ENCODE results near the gene MAFF. TPM values are rescaled to one million over a fixed set of nuclear protein-coding genes. Genes with fewer than 3 reads are reported as not detected.
A peak's percentile ranks its signal among the peaks of the same experiment; 100 is the strongest.
"Not testable (repeated sequence)": the region's sequence is repeated elsewhere in the genome, so short reads cannot be mapped to it uniquely, and the experiment has no call there.

Gene MAFF
- total RNA-seq, 1 donor from 2014 or later: 9.9 TPM

DNA sequence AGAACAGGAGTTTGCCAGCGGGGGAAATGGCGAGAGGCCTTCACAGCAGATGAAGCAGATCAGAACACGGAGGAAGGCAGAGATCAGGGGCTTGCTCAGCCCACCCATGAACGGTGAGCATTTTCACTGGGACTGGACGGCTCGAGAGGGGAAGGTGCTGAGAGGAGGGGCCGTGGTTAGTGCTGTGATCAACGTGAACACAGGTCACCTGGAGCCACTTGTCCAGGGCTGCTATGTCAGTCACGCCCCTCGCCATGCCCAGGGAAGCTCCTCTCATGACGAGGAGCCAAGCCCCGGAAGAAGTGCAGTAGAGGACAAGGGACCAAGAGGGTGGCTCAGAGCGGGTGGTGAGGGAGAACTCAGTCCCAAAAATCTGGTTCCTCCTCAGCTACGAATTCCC is 27.2 kb upstream of the MAFF start:
- Mint-ChIP-seq H3K4me3 (ENCODE audit: unreplicated experiment) (no peak overlapping the region), H3K36me3 (ENCODE audit: low read depth) (no peaks in the 10 kb centered on the region), H3K4me1 (ENCODE audit: low read depth) (peaks cover 41% of the 10 kb centered on the region), H3K9me3 (ENCODE audit: low read depth) (no peaks in the 10 kb centered on the region), H3K27me3 (ENCODE audit: low read depth) (no peaks in the 10 kb centered on the region), H3K27ac (ENCODE audit: unreplicated experiment) (no peak overlapping the region)
- DNase-seq (ENCODE audit: low spot score): no peak
- TF ChIP-seq, protein P1, sequence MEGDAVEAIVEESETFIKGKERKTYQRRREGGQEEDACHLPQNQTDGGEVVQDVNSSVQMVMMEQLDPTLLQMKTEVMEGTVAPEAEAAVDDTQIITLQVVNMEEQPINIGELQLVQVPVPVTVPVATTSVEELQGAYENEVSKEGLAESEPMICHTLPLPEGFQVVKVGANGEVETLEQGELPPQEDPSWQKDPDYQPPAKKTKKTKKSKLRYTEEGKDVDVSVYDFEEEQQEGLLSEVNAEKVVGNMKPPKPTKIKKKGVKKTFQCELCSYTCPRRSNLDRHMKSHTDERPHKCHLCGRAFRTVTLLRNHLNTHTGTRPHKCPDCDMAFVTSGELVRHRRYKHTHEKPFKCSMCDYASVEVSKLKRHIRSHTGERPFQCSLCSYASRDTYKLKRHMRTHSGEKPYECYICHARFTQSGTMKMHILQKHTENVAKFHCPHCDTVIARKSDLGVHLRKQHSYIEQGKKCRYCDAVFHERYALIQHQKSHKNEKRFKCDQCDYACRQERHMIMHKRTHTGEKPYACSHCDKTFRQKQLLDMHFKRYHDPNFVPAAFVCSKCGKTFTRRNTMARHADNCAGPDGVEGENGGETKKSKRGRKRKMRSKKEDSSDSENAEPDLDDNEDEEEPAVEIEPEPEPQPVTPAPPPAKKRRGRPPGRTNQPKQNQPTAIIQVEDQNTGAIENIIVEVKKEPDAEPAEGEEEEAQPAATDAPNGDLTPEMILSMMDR (IDR thresholded peaks at IDR 0.05): no peak

DNA sequence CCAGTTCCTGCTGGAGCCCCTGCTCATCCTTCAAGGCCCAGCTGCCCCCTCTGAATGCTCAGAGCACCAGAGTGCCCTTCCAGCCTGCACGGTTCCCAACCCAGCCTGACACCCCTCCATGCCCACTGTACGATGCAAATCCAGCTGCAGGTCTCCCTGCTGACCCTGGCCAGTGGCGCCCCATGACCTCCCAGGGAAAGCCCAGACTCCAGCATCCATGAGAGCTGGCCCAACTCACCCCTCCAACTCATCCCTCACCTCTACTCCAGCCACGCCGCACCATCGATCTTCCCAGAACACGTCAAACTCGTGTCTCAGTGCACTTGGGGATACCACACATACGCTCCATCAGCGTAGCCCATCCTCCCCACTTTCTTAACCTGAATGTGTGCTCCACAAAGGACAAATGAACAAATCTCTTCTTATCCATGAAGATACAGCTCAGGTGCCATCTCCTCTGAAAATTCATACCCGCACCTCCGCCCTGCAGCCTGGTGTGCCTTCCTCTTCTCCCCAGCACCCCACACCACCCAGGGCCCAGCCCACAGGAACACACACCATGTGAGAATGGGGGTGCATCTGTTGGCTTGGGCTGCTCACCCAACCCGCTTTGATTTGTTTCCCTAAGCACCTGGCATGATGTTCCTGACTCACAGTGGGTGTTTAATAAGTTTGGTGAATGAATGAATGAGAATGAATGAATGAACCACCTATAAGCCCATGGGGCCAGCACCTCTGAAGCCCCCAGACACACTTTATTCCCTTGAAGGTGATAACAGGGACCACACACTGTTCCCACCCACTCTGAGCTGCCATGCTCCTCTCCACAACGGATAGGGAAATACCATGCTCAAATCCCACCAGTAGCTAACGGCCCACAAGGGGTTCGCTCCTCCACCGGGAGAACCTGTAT is 26.3 kb upstream of the MAFF start:
- DNase-seq (ENCODE audit: low spot score): no peak
- H3K9me3 Mint-ChIP-seq (ENCODE audit: low read depth): no peaks in the 10 kb centered on the region
- H3K4me1 Mint-ChIP-seq (ENCODE audit: low read depth): peaks cover 49% of the 10 kb centered on the region
- H3K36me3 Mint-ChIP-seq (ENCODE audit: low read depth): no peaks in the 10 kb centered on the region
- no peaks in the 10 kb centered on the region for H3K27me3 Mint-ChIP-seq (ENCODE audit: low read depth)
- no peak overlapping the region for H3K4me3 Mint-ChIP-seq (ENCODE audit: unreplicated experiment)
- H3K27ac Mint-ChIP-seq (ENCODE audit: unreplicated experiment): peak overlapping the region; percentile 77
- TF ChIP-seq, protein P1 (IDR thresholded peaks at IDR 0.05): no peak

DNA sequence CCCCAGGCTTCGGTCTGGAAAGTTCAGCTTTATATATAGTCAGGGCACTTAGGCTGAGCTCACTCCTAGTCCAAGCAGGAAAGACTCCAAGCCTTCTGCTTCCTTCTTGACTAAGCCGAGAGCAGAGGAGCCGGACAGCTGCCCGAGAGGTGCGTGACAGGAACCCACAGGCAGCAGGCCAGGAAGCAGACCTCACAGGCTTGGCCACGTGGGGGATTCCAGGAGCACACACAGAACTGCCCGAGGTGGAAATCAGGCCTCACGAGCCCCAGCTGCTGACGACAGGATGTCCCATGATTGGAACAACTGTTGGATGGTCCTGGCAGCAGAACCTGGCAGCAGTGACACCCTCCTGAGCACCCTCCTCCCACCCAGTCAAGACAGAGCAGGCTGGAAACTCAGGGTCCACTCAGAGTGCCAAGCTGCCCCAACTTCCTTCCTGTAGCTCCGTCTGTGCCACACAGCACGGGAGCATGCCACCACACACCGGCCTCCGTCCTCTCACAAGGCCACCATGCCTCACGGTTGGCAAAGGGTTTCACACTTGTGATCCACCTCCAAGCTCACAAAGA is 25.5 kb upstream of the MAFF start:
- TF ChIP-seq, protein P1 (IDR thresholded peaks at IDR 0.05): no peak
- Mint-ChIP-seq H3K27me3 (ENCODE audit: low read depth) (no peaks in the 10 kb centered on the region), H3K36me3 (ENCODE audit: low read depth) (no peaks in the 10 kb centered on the region), H3K4me1 (ENCODE audit: low read depth) (peaks cover 57% of the 10 kb centered on the region), H3K27ac (ENCODE audit: unreplicated experiment) (peak overlapping the region; percentile 77), H3K4me3 (ENCODE audit: unreplicated experiment) (no peak overlapping the region), H3K9me3 (ENCODE audit: low read depth) (no peaks in the 10 kb centered on the region)
- DNase-seq (ENCODE audit: low spot score): no peak

DNA sequence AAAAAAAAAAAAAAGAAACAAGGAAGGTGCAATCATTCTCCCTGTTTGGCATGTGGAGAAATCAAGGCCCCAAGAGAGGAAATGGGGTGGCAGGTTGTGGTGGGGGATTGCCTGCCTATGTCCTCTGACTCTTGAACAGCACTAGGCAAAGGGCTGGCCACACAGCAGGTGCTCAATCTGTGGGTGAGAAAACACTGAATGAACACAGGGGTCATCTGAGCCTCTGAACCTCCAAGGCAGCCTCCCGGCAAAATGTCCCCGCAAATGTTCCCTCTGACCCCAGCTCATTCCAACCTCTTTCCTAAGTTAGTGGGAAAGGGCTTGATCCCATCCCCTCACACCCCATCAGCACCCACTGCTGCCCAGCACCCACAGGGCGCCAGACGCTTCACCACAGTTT is 24.8 kb upstream of the MAFF start:
- no peak for DNase-seq (ENCODE audit: low spot score)
- no peaks in the 10 kb centered on the region for H3K27me3 Mint-ChIP-seq (ENCODE audit: low read depth)
- no peak overlapping the region for H3K4me3 Mint-ChIP-seq (ENCODE audit: unreplicated experiment)
- H3K36me3 Mint-ChIP-seq (ENCODE audit: low read depth): no peaks in the 10 kb centered on the region
- peaks cover 60% of the 10 kb centered on the region for H3K4me1 Mint-ChIP-seq (ENCODE audit: low read depth)
- H3K9me3 Mint-ChIP-seq (ENCODE audit: low read depth): no peaks in the 10 kb centered on the region
- TF ChIP-seq, protein P1 (IDR thresholded peaks at IDR 0.05): no peak
- no peak overlapping the region for H3K27ac Mint-ChIP-seq (ENCODE audit: unreplicated experiment)

DNA sequence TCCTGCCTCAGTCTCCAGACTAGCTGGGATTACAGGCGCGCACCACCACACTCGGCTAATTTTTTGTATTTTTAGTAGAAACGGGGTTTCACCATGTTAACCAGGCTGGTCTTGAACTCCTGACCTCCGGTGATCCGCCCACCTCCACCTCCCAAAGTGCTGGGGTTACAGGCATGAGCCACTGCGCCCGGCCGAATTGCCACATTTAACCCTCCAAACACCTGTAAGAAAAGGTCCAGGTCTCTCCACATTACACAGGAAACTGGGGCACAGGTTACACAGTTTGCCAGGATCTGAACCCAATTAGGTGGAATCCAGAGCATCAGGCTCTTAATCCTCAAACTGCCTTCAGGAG is 24.2 kb upstream of the MAFF start:
- peak overlapping the region; percentile 83 for H3K27ac Mint-ChIP-seq (ENCODE audit: unreplicated experiment)
- DNase-seq (ENCODE audit: low spot score); H3K27me3 Mint-ChIP-seq (ENCODE audit: low read depth); H3K9me3 Mint-ChIP-seq (ENCODE audit: low read depth); H3K4me3 Mint-ChIP-seq (ENCODE audit: unreplicated experiment); H3K36me3 Mint-ChIP-seq (ENCODE audit: low read depth): not testable (repeated sequence)
- H3K4me1 Mint-ChIP-seq (ENCODE audit: low read depth): peaks cover 56% of the 10 kb centered on the region
